BLaER1 treated with 17β-estradiol and CSF1 and Interleukin-3, amounts not matched to agents 10 nM and 100 nM (cell line): Measurements from ENCODE around the gene ZNF483.

Experiments used
- H3K27ac ChIP-seq, 11 experiments: shearing (Covaris generic); formaldehyde crosslinking; 2 replicates each; pipeline ENCODE4 v1.8.1; 2022
- H3K27me3 ChIP-seq, 11 experiments: shearing (Covaris generic); formaldehyde crosslinking; 2 replicates each; pipeline ENCODE4 v1.8.1; 2022
- H3K36me3 ChIP-seq, 11 experiments: shearing (Covaris generic); formaldehyde crosslinking; 2 replicates each; pipeline ENCODE4 v1.8.1; 2022
- H3K4me1 ChIP-seq, 10 experiments: shearing (Covaris generic); formaldehyde crosslinking; 2 replicates each; pipeline ENCODE4 v1.8.1; 2022
- H3K4me2 ChIP-seq, 11 experiments: shearing (Covaris generic); formaldehyde crosslinking; 2 replicates each; pipeline ENCODE4 v1.8.1; 2022
- H3K4me3 ChIP-seq, 10 experiments: shearing (Covaris generic); formaldehyde crosslinking; 2 replicates each; pipeline ENCODE4 v1.8.1; 2022
- H3K9ac ChIP-seq, 11 experiments: shearing (Covaris generic); formaldehyde crosslinking; 2 replicates each; pipeline ENCODE4 v1.8.1; 2022
- H3K9me3 ChIP-seq, 11 experiments: shearing (Covaris generic); formaldehyde crosslinking; replicated peaks in 1 of 11; 2 replicates each; pipeline ENCODE4 v1.8.1; 2022
- H4K20me1 ChIP-seq, 11 experiments: shearing (Covaris generic); formaldehyde crosslinking; 2 replicates each; pipeline ENCODE4 v1.8.1; 2022
- Cebpa-rat ChIP-seq, 11 experiments: shearing (Covaris generic); IDR thresholded peaks; 2 replicates each; pipeline ENCODE4 v1.8.1; 2022

ZNF483 gene

GRCh38 chr9:111525056-111525977 lies at the start of gene ZNF483:
Gene ZNF483, plus strand, starts transcription at chr9:111525179. Its CDS starts 2,217 bp downstream, at chr9:111527396.
- TF ChIP-seq Cebpa-rat (IDR thresholded peaks at IDR 0.05), result no peak
- H3K27ac ChIP-seq, result no peak within 1 kb of the TSS
- H3K4me2 ChIP-seq, result no peak within 1 kb of the TSS
- no peaks in the 10 kb centered on the region for H3K36me3 ChIP-seq
- H3K4me1 ChIP-seq, result peaks cover 0 to 6% (median 0%) of the 10 kb centered on the region in 10 experiments; a peak in 1 of 20 replicates
- H3K9me3 ChIP-seq, result peaks cover 61 to 99% (median 75%) of the 10 kb centered on the region in 11 experiments
- no peak within 1 kb of the TSS for H3K4me3 ChIP-seq
- no peaks in the 10 kb centered on the region for H4K20me1 ChIP-seq
- no peak within 1 kb of the TSS for H3K9ac ChIP-seq
- H3K27me3 ChIP-seq, result no peaks in the 10 kb centered on the region

- no peak overlapping the region for H3K27ac ChIP-seq
- H3K4me3 ChIP-seq, result no peak overlapping the region
- H3K9me3 ChIP-seq, result 0 out of 22 replicates have a peak, but pooled peaks cover 0 to 11% (median 0%) of the 10 kb centered on the region in 11 experiments
- no peak overlapping the region for H3K4me2 ChIP-seq
- H3K9ac ChIP-seq, result no peak overlapping the region
- H3K27me3 ChIP-seq, result no peaks in the 10 kb centered on the region
- TF ChIP-seq Cebpa-rat (IDR thresholded peaks at IDR 0.05), result no peak
- peaks cover 8 to 28% (median 18%) of the 10 kb centered on the region in 11 experiments; a peak in 17 of 22 replicates for H3K36me3 ChIP-seq
- peaks cover 9 to 50% (median 27%) of the 10 kb centered on the region in 10 experiments for H3K4me1 ChIP-seq
- H4K20me1 ChIP-seq, result peaks cover 72 to 100% (median 100%) of the 10 kb centered on the region in 11 experiments
These were observed 49.8 kb upstream of the ZNF483 start for GRCh38 chr9:111475195-111475594.

GRCh38 chr9:111477677-111478076 lies 47.3 kb upstream of the ZNF483 start:
- Histone ChIP-seq H3K27me3 (no peaks in the 10 kb centered on the region), H3K36me3 (peaks cover 0 to 31% (median 12%) of the 10 kb centered on the region in 11 experiments; a peak in 9 of 22 replicates), H3K9me3 (peaks cover 0 to 9% (median 0%) of the 10 kb centered on the region in 11 experiments; a peak in 3 of 22 replicates), H3K4me1 (peaks cover 15 to 53% (median 23%) of the 10 kb centered on the region in 10 experiments), H3K4me2 (no peak overlapping the region), H3K27ac (no peak overlapping the region), H4K20me1 (peaks cover 66 to 100% (median 100%) of the 10 kb centered on the region in 11 experiments), H3K9ac (no peak overlapping the region), H3K4me3 (no peak overlapping the region)
- no peak for TF ChIP-seq Cebpa-rat (IDR thresholded peaks at IDR 0.05)

GRCh38 chr9:111481885-111482636 lies 42.9 kb upstream of the ZNF483 start:
- H4K20me1 ChIP-seq, result peaks cover 29 to 61% (median 57%) of the 10 kb centered on the region in 11 experiments
- peaks cover 0 to 9% (median 0%) of the 10 kb centered on the region in 11 experiments; a peak in 3 of 22 replicates for H3K9me3 ChIP-seq
- peak overlapping the region; percentile 73 to 89 (median 85) for H3K4me2 ChIP-seq
- H3K27me3 ChIP-seq, result no peaks in the 10 kb centered on the region
- peaks cover 19 to 38% (median 26%) of the 10 kb centered on the region in 10 experiments for H3K4me1 ChIP-seq
- H3K4me3 ChIP-seq, result peak overlapping the region; percentile 84 to 98 (median 94)
- peak in 1 of 11 experiments; percentile 35; a peak in 1 of 22 replicates for TF ChIP-seq Cebpa-rat (IDR thresholded peaks at IDR 0.05)
- H3K36me3 ChIP-seq, result peaks cover 0 to 19% (median 7%) of the 10 kb centered on the region in 11 experiments; a peak in 5 of 22 replicates
- H3K9ac ChIP-seq, result peak overlapping the region; percentile 93 to 100 (median 98)
- peak overlapping the region in 10 of 11 experiments; percentile 92 to 99 (median 98); a peak in 19 of 22 replicates for H3K27ac ChIP-seq

GRCh38 chr9:111482694-111483438 lies 42.1 kb upstream of the ZNF483 start:
- Histone ChIP-seq H3K9ac (peak overlapping the region; percentile 93 to 100 (median 98)), H4K20me1 (peaks cover 25 to 53% (median 49%) of the 10 kb centered on the region in 11 experiments; a peak in 21 of 22 replicates)
- peak in 7 of 11 experiments; percentile 33 to 77 (median 36); a peak in 9 of 22 replicates for TF ChIP-seq Cebpa-rat (IDR thresholded peaks at IDR 0.05)

GRCh38 chr9:111483439-111483857 lies 41.5 kb upstream of the ZNF483 start:
- Histone ChIP-seq H3K4me2 (peak overlapping the region; percentile 73 to 89 (median 85); a peak in 19 of 22 replicates), H3K27ac (peak overlapping the region; percentile 92 to 99 (median 98)), H3K9ac (peak overlapping the region; percentile 93 to 100 (median 98)), H3K27me3 (no peaks in the 10 kb centered on the region), H3K4me1 (peaks cover 17 to 29% (median 24%) of the 10 kb centered on the region in 10 experiments), H4K20me1 (peaks cover 25 to 48% (median 43%) of the 10 kb centered on the region in 11 experiments; a peak in 21 of 22 replicates), H3K4me3 (peak overlapping the region; percentile 84 to 98 (median 94)), H3K36me3 (peaks cover 0 to 16% (median 7%) of the 10 kb centered on the region in 11 experiments; a peak in 5 of 22 replicates), H3K9me3 (peaks cover 0 to 9% (median 0%) of the 10 kb centered on the region in 11 experiments; a peak in 3 of 22 replicates)
- TF ChIP-seq Cebpa-rat (IDR thresholded peaks at IDR 0.05), result no peak

More at GRCh38 chr9:111482694-111483438, 42.1 kb upstream of the ZNF483 start:
- Histone ChIP-seq H3K4me1 (peaks cover 17 to 30% (median 24%) of the 10 kb centered on the region in 10 experiments), H3K9me3 (peaks cover 0 to 9% (median 0%) of the 10 kb centered on the region in 11 experiments; a peak in 3 of 22 replicates), H3K36me3 (peaks cover 0 to 16% (median 7%) of the 10 kb centered on the region in 11 experiments; a peak in 5 of 22 replicates), H3K4me2 (peak overlapping the region; percentile 73 to 89 (median 85)), H3K27me3 (no peaks in the 10 kb centered on the region), H3K4me3 (peak overlapping the region; percentile 84 to 98 (median 94)), H3K27ac (peak overlapping the region; percentile 92 to 99 (median 98))

GRCh38 chr9:111483858-111484571 lies 41.0 kb upstream of the ZNF483 start, which contains the start of gene ECPAS:
Gene ECPAS, minus strand, starts transcription at chr9:111484383. Its CDS starts 11,465 bp downstream, at chr9:111472918.
- H3K4me2 ChIP-seq, result peak within 1 kb of the TSS; percentile 73 to 89 (median 85)
- peak within 1 kb of the TSS; percentile 93 to 100 (median 98) for H3K9ac ChIP-seq
- H3K4me1 ChIP-seq, result peaks cover 17 to 29% (median 24%) of the 10 kb centered on the region in 10 experiments
- H4K20me1 ChIP-seq, result peaks cover 21 to 42% (median 37%) of the 10 kb centered on the region in 11 experiments; a peak in 21 of 22 replicates
- H3K27ac ChIP-seq, result peak within 1 kb of the TSS; percentile 92 to 99 (median 98)
- no peaks in the 10 kb centered on the region for H3K27me3 ChIP-seq
- peak within 1 kb of the TSS; percentile 84 to 98 (median 94) for H3K4me3 ChIP-seq
- H3K36me3 ChIP-seq, result peaks cover 0 to 16% (median 3%) of the 10 kb centered on the region in 11 experiments; a peak in 4 of 22 replicates
- no peak for TF ChIP-seq Cebpa-rat (IDR thresholded peaks at IDR 0.05)
- H3K9me3 ChIP-seq, result peaks cover 0 to 9% (median 0%) of the 10 kb centered on the region in 11 experiments; a peak in 3 of 22 replicates
